LoVo (cell line): ENCODE results near the gene SLC9A2.

ENCODE experiments used
- DNase-seq: peaks from one replicate; pipeline ENCODE4 v3.0.0-alpha.2; 2016; ENCODE audit warnings: low spot score

SLC9A2 gene, protein sequence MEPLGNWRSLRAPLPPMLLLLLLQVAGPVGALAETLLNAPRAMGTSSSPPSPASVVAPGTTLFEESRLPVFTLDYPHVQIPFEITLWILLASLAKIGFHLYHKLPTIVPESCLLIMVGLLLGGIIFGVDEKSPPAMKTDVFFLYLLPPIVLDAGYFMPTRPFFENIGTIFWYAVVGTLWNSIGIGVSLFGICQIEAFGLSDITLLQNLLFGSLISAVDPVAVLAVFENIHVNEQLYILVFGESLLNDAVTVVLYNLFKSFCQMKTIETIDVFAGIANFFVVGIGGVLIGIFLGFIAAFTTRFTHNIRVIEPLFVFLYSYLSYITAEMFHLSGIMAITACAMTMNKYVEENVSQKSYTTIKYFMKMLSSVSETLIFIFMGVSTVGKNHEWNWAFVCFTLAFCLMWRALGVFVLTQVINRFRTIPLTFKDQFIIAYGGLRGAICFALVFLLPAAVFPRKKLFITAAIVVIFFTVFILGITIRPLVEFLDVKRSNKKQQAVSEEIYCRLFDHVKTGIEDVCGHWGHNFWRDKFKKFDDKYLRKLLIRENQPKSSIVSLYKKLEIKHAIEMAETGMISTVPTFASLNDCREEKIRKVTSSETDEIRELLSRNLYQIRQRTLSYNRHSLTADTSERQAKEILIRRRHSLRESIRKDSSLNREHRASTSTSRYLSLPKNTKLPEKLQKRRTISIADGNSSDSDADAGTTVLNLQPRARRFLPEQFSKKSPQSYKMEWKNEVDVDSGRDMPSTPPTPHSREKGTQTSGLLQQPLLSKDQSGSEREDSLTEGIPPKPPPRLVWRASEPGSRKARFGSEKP

DNA sequence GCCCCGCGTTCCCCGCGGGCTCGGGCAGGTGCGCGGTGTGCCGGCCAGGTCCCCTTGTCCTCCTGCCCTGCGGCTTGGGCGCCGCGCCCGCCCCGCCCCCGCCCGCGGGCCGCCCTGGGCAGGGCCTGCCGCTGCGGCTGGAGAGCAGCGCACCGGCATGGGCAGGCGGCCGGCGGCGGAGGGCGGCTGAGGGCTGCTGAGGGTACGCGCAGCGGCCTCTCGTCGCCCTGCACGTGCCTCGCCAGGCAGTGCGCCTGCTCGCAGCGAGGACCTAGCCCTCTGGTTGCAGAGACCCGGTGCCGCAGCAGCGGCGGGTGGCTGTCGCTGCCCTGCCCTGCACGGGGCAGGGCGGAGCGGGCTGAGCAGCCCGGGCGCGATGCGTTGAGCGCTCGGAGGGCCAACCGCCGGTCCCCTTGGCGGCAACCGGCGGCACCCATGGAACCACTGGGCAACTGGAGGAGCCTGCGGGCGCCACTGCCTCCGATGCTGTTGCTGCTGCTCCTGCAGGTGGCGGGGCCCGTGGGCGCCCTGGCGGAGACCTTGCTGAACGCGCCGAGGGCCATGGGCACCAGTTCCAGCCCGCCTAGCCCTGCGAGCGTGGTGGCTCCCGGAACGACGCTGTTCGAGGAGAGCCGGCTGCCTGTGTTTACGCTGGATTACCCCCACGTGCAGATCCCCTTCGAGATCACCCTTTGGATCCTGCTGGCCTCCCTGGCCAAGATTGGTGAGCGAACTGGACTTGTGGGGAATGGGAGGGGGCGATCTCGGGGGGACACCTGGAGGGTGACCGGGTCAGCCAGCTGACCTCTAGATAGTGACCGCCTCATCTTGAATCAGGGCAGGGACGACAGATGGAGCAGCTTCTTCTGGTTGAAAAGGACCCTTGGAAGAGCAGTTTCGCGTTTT is at the start of gene SLC9A2:
SLC9A2 (plus strand) TSS at position 140 of the 906 bp plus-strand sequence; CDS start at position 436, 296 bp downstream.
- peak; percentile 46 for DNase-seq

DNA sequence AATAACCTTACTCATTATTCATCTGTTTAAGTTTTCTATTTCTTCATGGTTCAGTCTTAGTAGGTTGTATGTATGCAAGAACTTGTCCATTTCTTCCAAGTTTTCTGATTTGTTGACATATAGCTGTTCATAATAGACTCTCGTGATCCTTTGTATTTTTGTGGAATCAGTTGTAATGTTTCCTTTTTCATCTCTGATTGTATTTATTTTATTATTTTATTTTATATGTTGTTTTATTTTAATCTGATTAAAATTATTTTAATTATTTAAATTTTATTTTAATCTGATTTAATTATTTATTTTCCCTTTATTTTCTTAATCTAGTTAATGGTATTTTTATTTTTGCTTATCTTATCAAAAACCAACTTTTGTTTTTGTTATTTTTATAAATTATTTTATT is 43.5 kb upstream of the SLC9A2 start:
- no peak for DNase-seq

DNA sequence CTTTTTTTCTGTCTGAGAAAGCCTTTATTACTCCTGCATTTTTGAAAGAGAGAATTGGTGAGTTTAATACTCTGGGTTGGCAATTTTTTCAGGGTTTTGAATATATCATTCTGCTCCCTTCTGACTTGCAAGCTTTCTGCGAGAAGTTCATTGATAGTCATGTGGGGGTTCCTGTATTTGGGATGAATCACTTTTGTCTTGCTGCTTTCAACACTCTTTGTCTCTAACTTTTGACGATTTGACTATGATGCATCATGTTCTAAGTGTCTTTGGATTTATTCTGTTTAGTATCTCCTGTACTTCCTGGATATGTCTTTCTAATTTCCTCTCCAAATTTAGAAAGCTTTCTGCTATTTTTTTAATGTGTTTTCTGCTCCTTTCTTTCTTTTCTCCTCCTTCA is 41.0 kb upstream of the SLC9A2 start:
- DNase-seq: no peak

DNA sequence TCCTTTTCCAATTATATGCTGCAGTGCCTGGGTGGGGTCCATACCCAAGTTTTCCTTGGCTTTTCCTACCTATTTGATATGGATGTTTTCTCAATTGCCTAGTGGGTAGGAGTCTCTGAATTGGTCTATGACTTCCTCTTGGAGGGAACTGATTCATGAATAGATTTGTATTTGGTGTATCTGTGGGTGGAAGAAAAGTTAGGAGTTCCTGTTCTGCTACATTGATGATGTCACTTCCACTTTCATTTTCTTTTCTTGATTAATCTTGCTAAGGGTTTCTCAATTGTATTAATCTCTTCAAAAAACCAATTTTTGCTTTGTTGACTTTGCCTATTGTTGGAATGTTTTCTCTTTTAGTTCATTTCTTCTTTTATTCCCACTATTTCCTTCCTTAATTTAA is 37.4 kb upstream of the SLC9A2 start:
- no peak for DNase-seq

DNA sequence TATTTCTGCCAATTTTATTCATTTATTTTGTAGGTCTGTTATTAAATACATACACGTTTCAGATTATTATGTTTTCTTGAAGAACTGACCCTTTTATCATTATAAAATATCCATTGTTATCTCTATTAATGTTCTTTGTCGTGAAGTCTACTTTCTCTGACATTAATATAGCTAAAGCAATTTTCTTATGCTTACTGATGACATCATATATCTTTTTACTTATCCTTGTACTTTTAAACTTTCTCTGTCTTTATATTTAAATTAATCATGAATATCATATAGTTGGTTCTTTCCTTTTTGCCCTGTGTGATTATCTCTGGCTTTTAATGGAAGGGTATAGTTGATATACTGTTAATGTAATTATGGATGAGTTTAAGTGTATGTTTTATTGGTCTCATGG is 36.5 kb upstream of the SLC9A2 start:
- DNase-seq: no peak

DNA sequence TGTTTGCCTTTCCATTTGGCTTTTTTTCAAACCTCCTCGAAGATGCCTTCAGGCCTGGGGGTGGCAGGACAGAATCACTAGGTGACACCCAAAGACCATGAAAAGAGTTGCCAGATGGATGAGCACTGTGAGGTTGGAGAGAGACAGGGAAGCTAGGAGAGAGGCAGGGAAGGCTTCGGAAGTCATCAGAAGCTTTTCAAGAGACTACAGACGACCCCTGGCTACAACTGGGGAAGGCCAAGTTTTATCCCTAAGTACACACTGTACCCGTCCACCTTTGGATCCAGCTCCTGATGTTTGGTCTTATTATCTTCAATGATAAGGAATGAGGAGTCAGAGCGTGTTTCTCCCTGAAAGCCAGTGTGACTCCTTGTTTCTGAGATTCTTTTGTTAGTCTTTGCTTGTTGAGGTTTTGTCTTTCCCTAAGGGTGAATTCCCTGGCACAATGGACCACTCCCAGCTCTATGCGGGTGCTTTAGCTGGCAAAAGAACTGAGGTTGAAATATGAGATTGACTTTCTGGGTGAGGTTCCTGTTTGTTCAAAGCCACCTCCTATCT is 33.4 kb upstream of the SLC9A2 start:
- peak; percentile 54 for DNase-seq

DNA sequence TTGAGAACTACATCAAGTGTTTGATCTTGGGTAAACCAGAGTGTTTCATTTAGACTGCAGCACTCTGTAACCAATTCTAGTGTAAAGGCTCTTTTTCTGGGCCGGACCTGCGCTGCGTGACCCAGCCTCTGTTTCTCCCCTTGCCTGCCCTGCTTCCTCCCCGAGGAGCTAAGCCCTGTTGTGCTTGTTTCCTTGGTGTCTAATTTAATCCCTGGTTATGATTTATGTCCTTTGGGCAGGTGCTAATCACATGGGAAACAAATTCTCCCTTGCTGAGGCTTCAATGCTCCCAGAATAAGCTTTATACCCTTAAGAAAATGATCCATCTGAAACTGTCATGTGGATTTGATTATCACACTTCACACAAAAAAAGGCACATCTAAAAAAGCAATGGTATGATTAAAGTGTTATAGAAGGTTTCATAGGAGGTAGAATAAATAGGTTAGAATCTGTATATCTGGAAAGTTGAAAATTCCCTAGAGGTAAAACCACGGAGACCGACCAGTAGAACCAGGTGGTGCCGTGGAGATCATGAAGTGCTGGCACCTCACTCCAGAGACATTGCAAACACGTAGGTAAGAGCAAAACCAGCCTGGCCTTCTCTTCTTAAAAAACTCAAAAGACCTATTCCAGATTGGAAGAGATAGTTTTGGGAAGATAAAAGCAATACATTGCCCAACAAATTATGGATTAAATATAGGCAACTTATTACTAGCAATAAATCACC is 31.0 kb upstream of the SLC9A2 start:
- no peak for DNase-seq

DNA sequence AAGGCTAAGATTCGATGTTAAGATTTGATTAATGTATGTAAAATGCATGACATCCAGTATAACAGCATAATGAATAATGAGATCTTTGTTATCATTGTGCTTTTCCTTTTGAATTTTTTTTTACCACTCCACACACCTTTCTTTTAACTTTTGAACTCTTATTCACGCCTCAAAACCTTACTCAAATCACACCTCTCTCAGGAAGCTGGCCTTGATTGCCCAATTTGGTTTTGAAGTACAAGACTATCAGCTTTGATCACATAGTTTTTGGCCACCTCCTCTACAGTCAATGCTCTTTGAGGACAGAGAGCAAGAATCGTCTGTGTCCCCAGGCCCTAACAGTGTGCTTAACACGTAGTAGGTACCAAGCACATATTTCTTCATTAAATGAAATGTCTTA is 29.9 kb upstream of the SLC9A2 start:
- DNase-seq: no peak

DNA sequence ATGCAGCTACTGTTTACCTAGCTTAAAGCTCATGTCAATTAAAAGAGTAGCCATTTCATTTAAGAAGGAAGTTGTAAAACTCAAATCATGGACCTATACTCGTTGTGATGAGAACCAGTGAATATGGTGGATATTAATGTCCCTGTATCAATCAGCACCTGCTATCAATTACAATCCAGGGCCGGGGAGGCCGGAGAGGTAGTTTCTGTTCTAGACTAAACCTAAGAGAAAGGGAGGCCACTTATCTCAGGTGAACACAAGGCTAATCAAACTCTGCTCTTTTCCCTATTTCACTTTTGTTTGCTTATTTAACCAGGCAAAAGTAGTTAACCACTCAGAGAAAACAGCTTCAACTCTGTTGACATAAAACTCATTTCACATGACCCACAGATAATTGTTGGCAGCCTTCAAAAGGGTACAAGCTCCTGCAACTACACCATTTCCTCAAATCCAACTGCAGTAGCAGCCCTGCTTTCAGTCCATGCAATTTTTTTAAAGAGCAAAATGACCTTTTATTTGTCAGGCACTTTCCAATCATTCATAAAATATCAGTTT is 27.8 kb upstream of the SLC9A2 start:
- no peak for DNase-seq

DNA sequence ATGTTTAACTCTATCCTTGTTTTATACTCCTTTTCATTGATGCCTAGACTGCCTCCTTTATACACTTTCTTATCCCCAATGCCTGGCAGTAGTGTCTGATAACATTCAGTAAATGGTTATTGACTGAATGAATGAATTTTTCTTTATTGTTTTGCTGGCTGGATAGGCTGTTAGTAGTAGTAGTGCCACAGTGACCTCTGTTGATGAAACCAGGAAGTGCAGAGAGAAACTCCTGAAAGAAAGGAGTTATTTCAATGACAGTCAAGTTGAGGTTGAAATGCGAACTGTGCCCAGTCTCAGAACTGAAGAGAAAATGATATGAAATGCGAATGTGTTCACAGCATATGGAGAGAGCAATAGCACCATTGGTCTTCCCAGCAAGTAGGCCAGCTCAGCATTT is 26.8 kb upstream of the SLC9A2 start:
- no peak for DNase-seq

DNA sequence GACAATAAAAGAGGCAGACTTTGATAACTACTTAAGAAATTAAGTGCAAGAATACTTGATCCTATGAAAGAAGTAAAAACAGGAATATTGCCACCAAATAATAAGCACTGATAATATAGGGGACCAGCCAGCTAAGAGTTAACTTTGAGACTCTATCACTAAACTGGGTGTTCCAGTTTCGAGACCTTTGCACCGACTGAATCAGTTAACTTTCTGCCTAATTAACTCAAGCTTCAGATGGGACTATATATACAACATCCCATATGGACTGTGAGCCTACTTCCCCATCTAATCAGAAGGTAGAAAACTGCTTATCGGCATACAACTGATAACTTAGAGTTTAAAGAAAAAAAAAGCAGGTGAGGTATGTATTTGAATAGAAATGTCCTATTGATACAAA is 25.8 kb upstream of the SLC9A2 start:
- peak; percentile 5 for DNase-seq

DNA sequence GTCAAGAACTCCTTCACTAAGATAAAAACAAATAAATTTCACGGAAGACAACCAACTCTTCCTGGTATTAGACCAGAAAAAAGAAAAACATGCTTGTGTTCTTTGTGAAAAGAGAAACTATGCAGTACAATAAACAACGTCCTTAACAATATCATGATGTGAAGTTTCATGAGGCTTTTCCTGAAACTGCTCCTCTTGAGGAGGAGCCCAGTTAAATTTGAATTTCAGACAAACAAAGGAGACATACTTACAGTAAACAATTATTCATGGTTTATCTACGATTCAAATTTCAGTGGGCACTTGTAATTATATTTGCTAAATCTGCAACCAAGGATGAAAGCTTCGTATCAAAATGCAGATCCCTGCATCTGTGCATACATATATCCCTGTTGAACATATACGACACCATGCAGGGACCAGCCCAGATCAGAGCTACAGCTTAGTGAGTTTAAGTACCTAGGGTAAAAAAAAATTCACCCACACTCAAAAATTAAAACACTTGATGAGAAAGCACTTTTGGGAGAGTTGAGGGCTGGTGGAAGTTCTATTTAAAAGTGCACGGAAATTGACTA is 24.8 kb upstream of the SLC9A2 start:
- DNase-seq: no peak

DNA sequence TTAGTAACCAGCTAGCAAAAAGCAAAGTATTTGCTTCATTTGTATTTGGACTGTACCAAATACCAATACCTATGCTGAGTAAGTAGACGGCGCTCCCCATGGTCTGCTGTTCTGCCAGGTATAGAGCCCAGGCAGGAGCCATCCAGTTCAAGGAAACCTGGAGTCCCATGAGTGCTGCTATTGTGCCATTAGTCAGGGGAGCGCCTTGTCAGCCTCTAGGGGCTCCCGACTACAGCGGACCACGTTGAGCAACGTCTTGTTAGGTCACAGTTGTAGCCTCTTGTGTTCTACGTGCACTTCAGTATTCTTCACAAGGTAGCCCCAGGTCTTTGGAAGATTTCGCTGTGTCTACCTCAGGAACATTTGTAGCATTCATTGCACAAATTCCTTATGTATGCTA is 21.6 kb upstream of the SLC9A2 start:
- DNase-seq: no peak

DNA sequence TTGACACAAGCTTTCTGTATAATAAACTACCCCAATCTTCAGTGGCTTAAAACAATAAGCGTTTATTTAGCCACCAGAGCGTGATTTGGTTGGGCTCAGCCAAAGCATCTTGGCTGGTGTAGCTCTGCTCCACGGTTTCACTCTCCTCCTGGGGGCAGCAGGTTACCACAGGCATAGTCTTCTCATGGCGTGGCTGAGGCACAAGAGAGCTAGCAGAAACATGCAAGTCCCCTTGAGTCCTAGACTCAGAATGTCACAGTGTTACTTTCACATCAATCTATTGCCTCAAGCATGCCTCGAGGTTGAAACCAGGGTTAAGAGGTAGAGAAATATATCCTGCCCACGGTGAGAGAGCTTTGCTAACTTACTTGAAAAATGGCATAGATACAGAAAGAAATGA is 19.9 kb upstream of the SLC9A2 start:
- DNase-seq: no peak

DNA sequence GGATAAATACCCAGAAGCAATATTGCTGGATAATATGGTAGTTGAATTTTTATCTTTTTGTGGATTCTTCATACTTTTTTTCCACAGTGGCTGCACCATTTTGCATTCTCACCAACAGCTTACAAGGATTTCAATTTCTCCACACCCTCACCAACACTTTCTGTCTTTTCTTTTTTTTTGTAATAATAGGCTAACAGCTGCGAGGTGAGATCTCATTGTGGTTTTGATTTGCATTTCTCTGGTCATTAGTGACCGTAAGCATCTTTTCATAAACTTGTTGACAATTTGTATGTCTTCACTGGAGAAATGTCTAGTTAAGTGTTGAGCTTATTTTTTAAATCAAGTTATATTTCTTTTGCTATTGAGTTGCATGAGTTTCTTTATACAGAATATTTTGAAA is 17.6 kb upstream of the SLC9A2 start:
- no peak for DNase-seq

DNA sequence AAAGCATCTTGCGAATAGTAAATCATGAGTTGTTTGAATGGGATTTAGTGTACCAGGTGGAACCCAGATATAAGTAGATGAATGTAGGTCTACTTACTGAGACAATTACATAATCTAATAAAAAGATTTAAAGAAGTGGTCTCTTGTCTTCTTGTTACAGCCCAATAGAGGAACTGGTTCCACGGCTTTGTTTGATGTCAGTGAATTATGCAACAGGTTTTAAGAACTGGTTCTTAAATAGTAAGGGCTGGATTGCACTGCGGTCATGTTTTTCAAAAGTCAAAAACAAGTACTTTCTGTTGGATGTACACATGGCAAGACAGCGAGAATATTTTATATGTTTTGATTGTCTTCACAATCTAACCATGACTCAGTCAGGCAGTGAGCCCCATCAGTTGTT is 15.4 kb upstream of the SLC9A2 start:
- DNase-seq: peak; percentile 10

DNA sequence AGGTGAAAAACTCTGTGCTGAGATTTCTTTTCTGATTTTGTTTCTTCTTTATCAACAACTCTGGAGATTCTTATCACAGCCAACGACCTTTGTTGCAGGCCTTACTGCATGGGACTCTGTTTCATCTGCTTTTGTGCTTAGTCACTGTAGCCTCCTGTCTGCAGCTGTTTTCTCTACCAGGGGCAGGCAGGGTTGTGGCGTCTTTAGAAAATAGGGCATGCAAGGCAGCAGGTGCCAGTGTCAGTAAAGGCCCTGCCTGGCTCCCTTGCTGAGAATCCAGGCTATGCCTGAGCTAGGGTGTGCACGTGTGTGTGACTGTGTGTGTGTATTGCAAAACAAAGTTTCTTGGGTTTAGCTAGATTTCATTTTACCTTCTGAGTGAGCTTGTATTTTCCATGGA is 14.6 kb upstream of the SLC9A2 start:
- no peak for DNase-seq

DNA sequence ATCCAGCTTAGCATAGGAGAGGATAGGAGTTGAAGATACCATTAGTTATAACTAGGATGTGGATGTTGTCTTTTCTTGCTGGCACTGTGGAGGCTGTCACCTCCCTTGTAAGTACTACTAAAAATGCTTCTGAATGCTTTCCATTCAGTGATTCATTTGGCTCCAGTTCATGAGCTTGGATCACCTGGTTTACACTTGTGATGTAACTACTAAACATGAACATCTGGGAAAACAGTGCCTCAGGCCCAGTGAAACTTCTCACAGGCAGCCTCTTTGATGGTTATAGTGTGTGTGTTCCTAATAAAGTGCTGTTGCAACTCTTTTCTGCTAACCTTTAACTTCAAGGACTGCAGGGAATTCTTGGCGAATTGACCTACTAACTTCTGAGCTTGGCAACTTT is 13.0 kb upstream of the SLC9A2 start:
- no peak for DNase-seq

DNA sequence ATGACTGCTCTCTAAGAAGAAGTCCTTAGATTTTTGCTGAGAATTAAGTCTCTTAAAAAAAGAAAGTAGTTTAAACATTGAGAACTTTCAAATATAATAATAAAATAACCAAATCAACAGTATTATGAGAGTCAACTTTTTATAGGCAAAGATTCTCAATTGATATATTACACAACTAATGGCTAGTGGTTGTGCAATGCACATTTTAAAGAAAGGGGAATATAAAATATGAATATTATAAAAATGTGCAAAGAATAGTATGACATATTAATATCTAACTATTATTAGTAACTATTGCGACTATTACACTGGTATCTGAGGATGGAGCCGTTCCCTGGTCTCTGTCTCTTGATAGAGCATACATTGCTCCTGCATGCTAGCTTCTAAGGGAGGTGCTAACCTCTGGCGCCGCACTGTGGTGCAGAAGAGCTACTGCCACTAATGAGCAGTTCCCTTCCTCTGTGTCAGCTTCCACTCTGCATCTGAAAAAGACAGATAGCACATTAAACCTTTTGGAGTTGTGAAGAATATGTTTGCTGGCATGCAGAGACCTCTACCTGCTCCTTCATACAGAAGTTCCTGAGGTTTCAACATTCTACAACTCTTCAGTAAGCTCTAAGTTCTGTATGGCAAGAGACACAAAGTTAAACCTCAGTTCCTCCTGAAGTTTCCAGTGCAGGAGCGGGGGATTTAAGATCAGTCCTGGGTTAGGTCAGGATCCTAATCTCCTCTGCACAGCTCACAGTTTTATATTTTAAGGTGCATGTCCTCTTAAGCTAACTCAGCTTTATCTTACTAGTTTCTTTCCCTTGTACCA is 3.5 kb upstream of the SLC9A2 start:
- peak; percentile 78 for DNase-seq
